Right atrium auricular region (tissue), 2 donors: ENCODE data around the gene HYCC1. TPM values are rescaled to one million over a fixed set of nuclear protein-coding genes. Genes with fewer than 3 reads are reported as not detected.

Experiments used
- DNase-seq: peaks from one replicate; pipeline ENCODE4 v3.0.0-alpha.2; 2019; ENCODE audit warnings: low spot score
- H3K27ac ChIP-seq, 2 donors: fragments of 200-600 bp; sonication (generic); 1 replicate in 1 of 2; 2 replicates in 1 of 2; pipeline ENCODE4 v1.5.1; 2016 to 2019
- H3K27me3 ChIP-seq, 2 donors: fragments of 200-600 bp; sonication (generic); one replicate each; pipeline versions ENCODE4 v1.5.1 to v1.6.0; 2017 to 2019
- H3K36me3 ChIP-seq: fragments of 200-600 bp; sonication (generic); one replicate; pipeline ENCODE4 v1.5.1; 2016
- H3K4me1 ChIP-seq, 2 donors: fragments of 200-600 bp; sonication (generic); one replicate each; pipeline versions ENCODE4 v1.5.1 to v1.6.0; 2017 to 2019
- H3K4me3 ChIP-seq, 2 donors: fragments of 200-600 bp; sonication (generic); 1 replicate in 1 of 2; 2 replicates in 1 of 2; pipeline ENCODE4 v1.5.1; 2017 to 2019; ENCODE audit warnings: mild to moderate bottlenecking in 1 of 2, moderate library complexity in 1 of 2
- H3K9me3 ChIP-seq, 2 donors: fragments of 200-600 bp; sonication (generic); one replicate each; pipeline ENCODE4 v1.5.1; 2019
- CTCF ChIP-seq, 2 donors: fragments of 200-600 bp; sonication (generic); IDR thresholded peaks; one replicate each; pipeline ENCODE4 v1.5.1; 2019; ENCODE audit warnings: antibody characterized with exemption in 2 of 2
- total RNA-seq, 2 donors: library from RNA; depleted of rRNA; stranded (reverse); fragments of >200 nt; gene quantifications; one replicate each; pipeline ENCODE4 v1.1.0, GENCODE V29; 2016

Gene HYCC1
- total RNA-seq, 2 donors from 2014 or later = 26.1 to 40.8 TPM

- TF ChIP-seq CTCF (IDR thresholded peaks at IDR 0.05) = no peak
- H3K27me3 ChIP-seq = no peaks in the 10 kb centered on the region
- H3K9me3 ChIP-seq = no peaks in the 10 kb centered on the region
- no peak for DNase-seq
- H3K27ac ChIP-seq = no peak overlapping the region
- H3K4me3 ChIP-seq = no peak overlapping the region
- H3K4me1 ChIP-seq = peaks cover 0 to 4% of the 10 kb centered on the region in 2 donors
- H3K36me3 ChIP-seq = no peaks in the 10 kb centered on the region
Observed at GRCh38 chr7:22992874-22993840, 20.8 kb downstream of the HYCC1 start.

GRCh38 chr7:22990588-22990949 lies 23.4 kb downstream of the HYCC1 start:
- H3K4me1 ChIP-seq = peaks cover 0 to 4% of the 10 kb centered on the region in 2 donors
- no peaks in the 10 kb centered on the region for H3K27me3 ChIP-seq
- no peak overlapping the region for H3K4me3 ChIP-seq
- H3K9me3 ChIP-seq = no peaks in the 10 kb centered on the region
- no peak for DNase-seq
- no peaks in the 10 kb centered on the region for H3K36me3 ChIP-seq
- H3K27ac ChIP-seq = no peak overlapping the region
- TF ChIP-seq CTCF (IDR thresholded peaks at IDR 0.05) = no peak

- no peak overlapping the region for H3K27ac ChIP-seq
- H3K36me3 ChIP-seq = no peaks in the 10 kb centered on the region
- no peak for TF ChIP-seq CTCF (IDR thresholded peaks at IDR 0.05)
- no peaks in the 10 kb centered on the region for H3K9me3 ChIP-seq
- DNase-seq = no peak
- H3K4me3 ChIP-seq = no peak overlapping the region
- peaks cover 0 to 4% of the 10 kb centered on the region in 2 donors for H3K4me1 ChIP-seq
- H3K27me3 ChIP-seq = no peaks in the 10 kb centered on the region
Observed at GRCh38 chr7:22989643-22990587, 24.0 kb downstream of the HYCC1 start.

- no peak overlapping the region for H3K27ac ChIP-seq
- H3K36me3 ChIP-seq = no peaks in the 10 kb centered on the region
- no peaks in the 10 kb centered on the region for H3K9me3 ChIP-seq
- no peak overlapping the region for H3K4me3 ChIP-seq
- peaks cover 0 to 4% of the 10 kb centered on the region in 2 donors for H3K4me1 ChIP-seq
- H3K27me3 ChIP-seq = no peaks in the 10 kb centered on the region
- no peak for DNase-seq
- TF ChIP-seq CTCF (IDR thresholded peaks at IDR 0.05) = no peak
Observed at GRCh38 chr7:22985436-22985835, 28.5 kb downstream of the HYCC1 start.

GRCh38 chr7:22983257-22983855 lies 30.6 kb downstream of the HYCC1 start:
- H3K4me1 ChIP-seq = no peaks in the 10 kb centered on the region
- H3K27ac ChIP-seq = no peak overlapping the region
- no peak for TF ChIP-seq CTCF (IDR thresholded peaks at IDR 0.05)
- no peaks in the 10 kb centered on the region for H3K27me3 ChIP-seq
- no peaks in the 10 kb centered on the region for H3K36me3 ChIP-seq
- no peak overlapping the region for H3K4me3 ChIP-seq
- H3K9me3 ChIP-seq = no peaks in the 10 kb centered on the region
- DNase-seq = no peak
